ENCODE measurements around the gene HSH2D.

HSH2D gene

GRCh38 chr19:16100524-16100923 lies 43.0 kb upstream of the HSH2D start:
- in situ Hi-C loops (cut with MboI; ENCODE audit: low sequenced_read_pairs, unreplicated experiment), result no loop called here
- TF ChIP-seq CTCF (IDR thresholded peaks at IDR 0.05; ENCODE audit: borderline replicate concordance, control extremely low read depth, extremely low read depth, insufficient read depth, missing control alignments), result no peak
- DNase-seq (ENCODE audit: low spot score), result no peak

DNA sequence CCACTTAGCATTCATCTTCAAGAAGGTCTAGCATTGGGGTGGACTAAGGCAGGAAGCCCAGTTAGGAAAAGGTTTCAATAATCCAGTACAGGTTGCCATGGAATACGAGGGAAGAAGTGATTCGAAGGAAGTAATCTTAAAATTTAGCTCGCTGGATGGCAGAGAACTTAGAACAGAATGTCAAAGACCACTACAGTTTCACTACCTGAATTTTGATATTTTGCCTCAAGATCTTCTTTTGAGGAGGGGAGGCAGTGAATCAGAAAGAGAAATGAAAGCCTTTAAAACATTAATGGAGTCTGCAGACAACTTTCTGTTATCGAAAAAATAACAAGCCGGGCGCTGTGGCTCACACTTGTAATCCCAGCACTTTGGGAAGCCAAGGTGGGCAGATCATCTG lies 38.8 kb upstream of the HSH2D start:
- no peak for TF ChIP-seq CTCF (IDR thresholded peaks at IDR 0.05; ENCODE audit: borderline replicate concordance, control extremely low read depth, extremely low read depth, insufficient read depth, missing control alignments)

DNA sequence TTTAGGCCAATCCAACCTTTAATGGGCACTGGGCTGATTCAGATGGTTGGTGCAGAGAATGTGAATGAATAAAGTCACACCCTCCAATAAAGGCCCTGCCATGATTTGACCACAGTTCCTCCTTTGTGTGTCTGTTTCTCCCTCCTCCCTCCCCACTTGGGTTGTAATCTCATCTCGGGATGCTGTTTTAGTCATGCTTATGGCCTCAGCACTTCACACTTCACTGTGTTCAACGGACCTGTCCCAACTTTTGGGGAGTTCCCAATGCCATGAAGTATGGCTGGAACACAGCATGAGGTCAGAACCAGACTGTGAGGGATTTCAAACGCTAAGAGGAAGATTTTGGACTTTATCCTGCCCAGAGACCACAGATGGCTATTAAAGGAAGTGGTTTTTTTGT lies 37.4 kb upstream of the HSH2D start:
- no peak for TF ChIP-seq CTCF (IDR thresholded peaks at IDR 0.05; ENCODE audit: borderline replicate concordance, control extremely low read depth, extremely low read depth, insufficient read depth, missing control alignments)
- in situ Hi-C loops (cut with MboI; ENCODE audit: low sequenced_read_pairs, unreplicated experiment), result no loop called here
- DNase-seq (ENCODE audit: low spot score), result no peak

More for the DNA sequence above, 38.8 kb upstream of the HSH2D start:
- DNase-seq (ENCODE audit: low spot score), result no peak
- in situ Hi-C loops (cut with MboI; ENCODE audit: low sequenced_read_pairs, unreplicated experiment), result no loop called here

- peak; percentile 98 for TF ChIP-seq CTCF (IDR thresholded peaks at IDR 0.05; ENCODE audit: borderline replicate concordance, control extremely low read depth, extremely low read depth, insufficient read depth, missing control alignments)
- DNase-seq (ENCODE audit: low spot score), result peak; percentile 98
- in situ Hi-C loops (cut with MboI; ENCODE audit: low sequenced_read_pairs, unreplicated experiment), result no loop called here
Measured at GRCh38 chr19:16111160-16111908, 32.2 kb upstream of the HSH2D start, which contains the start of gene RAB8A. RAB8A (plus strand) TSS chr19:16111889; CDS start chr19:16111902, 13 bp downstream.

DNA sequence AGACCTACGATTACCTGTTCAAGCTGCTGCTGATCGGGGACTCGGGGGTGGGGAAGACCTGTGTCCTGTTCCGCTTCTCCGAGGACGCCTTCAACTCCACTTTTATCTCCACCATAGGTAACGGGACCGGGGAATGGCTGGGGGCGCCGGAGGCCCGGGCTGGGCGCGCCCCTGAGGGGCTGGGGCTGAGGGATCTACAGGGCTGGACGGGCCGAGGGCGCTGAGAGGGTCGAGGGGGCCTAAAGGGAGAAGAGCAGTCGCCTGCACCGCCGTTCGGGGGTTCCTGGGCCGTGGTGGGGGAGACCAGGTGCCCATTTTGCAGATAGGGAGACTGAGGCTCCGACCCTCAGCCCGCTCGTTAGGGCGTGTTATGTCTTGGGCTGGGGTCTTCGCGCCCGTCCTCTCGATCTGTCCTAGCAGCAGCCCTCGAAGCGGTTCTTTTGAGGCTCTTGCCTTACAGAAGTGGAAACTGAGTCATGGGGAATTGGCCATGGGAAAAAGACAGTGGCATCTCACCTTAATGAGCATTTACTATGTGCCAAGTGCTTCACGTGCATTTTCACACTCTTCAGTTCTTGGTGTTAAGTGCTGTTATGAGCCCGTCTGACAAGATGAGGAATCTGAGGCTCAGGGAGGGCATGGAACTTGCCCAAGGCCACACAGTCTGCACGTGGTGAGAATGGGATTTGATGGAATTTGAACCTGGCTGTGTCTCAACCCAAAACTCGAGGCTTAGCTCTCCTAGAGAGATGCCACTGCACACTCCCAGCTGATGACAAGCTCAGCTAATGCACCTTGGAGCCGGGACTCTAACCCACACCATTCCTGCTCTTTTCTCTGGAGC lies 31.4 kb upstream of the HSH2D start:
- DNase-seq (ENCODE audit: low spot score), result no peak
- in situ Hi-C loops (cut with MboI; ENCODE audit: low sequenced_read_pairs, unreplicated experiment), result no loop called here
- no peak for TF ChIP-seq CTCF (IDR thresholded peaks at IDR 0.05; ENCODE audit: borderline replicate concordance, control extremely low read depth, extremely low read depth, insufficient read depth, missing control alignments)

- in situ Hi-C loops (cut with MboI; ENCODE audit: low sequenced_read_pairs, unreplicated experiment), result no loop called here
- DNase-seq (ENCODE audit: low spot score), result no peak
- TF ChIP-seq CTCF (IDR thresholded peaks at IDR 0.05; ENCODE audit: borderline replicate concordance, control extremely low read depth, extremely low read depth, insufficient read depth, missing control alignments), result no peak
Measured at GRCh38 chr19:16112778-16113177, 30.7 kb upstream of the HSH2D start.
